ENCODE results near the gene RPL18A.

GRCh38 chr19:17848595-17849292 is 11.0 kb upstream of the RPL18A start:
- no peak for TF ChIP-seq EZH2phosphoT487 (IDR thresholded peaks at IDR 0.05; ENCODE audit: insufficient read depth, low read depth)
- no peak for TF ChIP-seq EZH2 (IDR thresholded peaks at IDR 0.05; ENCODE audit: insufficient read depth, poor library complexity, severe bottlenecking)

Data from GM23248 (cell line).